ENCODE results near the gene CNOT6L. TPM values are rescaled to one million over a fixed set of nuclear protein-coding genes. Genes with fewer than 3 reads are reported as not detected.

CNOT6L gene
- total and polyA plus RNA-seq, 4 donors = 4.4 to 17.7 (median 10.5) TPM

DNA sequence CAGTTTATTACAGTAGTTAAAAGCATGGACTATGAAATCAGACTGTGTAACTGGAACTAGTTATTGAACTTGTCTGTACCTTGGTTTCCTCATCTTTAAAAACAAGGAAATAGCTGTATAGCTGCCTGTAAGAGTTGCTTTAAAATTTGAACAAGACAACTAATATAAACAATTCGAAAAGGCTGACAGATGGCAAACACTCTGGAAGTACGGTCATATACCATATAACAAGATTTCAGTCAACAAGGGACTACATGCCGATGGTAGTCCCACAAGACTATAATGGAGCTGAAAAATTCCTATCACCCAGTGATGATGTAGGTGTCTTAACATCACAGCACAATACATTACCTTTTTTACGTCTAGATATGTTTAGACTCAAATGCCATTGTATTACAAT, 78.7 kb downstream of the CNOT6L start:
- Histone ChIP-seq H3K4me1 (ENCODE audit: control insufficient read depth in 4 of 4, insufficient read depth in 4 of 4, low read length in 3 of 4) (peaks cover 0 to 13% (median 9%) of the 10 kb centered on the region in 4 donors), H3K9ac (ENCODE audit: low read depth in 1 of 2, low read length in 2 of 2) (no peak overlapping the region), H3K9me3 (ENCODE audit: control insufficient read depth in 4 of 4, low read length in 3 of 4) (no peaks in the 10 kb centered on the region), H3K27me3 (ENCODE audit: control insufficient read depth in 4 of 4, insufficient read depth in 4 of 4, low read length in 3 of 4) (no peaks in the 10 kb centered on the region), H3K36me3 (ENCODE audit: control insufficient read depth in 4 of 4, insufficient read depth in 3 of 4, low read depth in 1 of 4, low read length in 3 of 4) (peaks cover 2 to 18% (median 7%) of the 10 kb centered on the region in 4 donors), H3K4me3 (ENCODE audit: low read depth in 1 of 3, low read length in 3 of 3) (no peak overlapping the region), H3K27ac (ENCODE audit: low read depth in 1 of 2, low read length in 2 of 2) (no peak overlapping the region)
- DNase-seq (ENCODE audit: low spot score) = no peak
- TF ChIP-seq SP1 (IDR thresholded peaks at IDR 0.05) = no peak
- TF ChIP-seq, protein P1, sequence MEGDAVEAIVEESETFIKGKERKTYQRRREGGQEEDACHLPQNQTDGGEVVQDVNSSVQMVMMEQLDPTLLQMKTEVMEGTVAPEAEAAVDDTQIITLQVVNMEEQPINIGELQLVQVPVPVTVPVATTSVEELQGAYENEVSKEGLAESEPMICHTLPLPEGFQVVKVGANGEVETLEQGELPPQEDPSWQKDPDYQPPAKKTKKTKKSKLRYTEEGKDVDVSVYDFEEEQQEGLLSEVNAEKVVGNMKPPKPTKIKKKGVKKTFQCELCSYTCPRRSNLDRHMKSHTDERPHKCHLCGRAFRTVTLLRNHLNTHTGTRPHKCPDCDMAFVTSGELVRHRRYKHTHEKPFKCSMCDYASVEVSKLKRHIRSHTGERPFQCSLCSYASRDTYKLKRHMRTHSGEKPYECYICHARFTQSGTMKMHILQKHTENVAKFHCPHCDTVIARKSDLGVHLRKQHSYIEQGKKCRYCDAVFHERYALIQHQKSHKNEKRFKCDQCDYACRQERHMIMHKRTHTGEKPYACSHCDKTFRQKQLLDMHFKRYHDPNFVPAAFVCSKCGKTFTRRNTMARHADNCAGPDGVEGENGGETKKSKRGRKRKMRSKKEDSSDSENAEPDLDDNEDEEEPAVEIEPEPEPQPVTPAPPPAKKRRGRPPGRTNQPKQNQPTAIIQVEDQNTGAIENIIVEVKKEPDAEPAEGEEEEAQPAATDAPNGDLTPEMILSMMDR (IDR thresholded peaks at IDR 0.05; ENCODE audit: low read depth, low read length, missing input control) = no peak
- TF ChIP-seq GABPA (IDR thresholded peaks at IDR 0.05 in 1 of 2, conservative IDR thresholded peaks at IDR 0.05 in 1 of 2) = no peak
- no peak for TF ChIP-seq RAD21 (IDR thresholded peaks at IDR 0.05)
- TF ChIP-seq, protein P2, sequence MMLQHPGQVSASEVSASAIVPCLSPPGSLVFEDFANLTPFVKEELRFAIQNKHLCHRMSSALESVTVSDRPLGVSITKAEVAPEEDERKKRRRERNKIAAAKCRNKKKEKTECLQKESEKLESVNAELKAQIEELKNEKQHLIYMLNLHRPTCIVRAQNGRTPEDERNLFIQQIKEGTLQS (IDR thresholded peaks at IDR 0.05) = no peak
- no peak for TF ChIP-seq EGR1 (IDR thresholded peaks at IDR 0.05; ENCODE audit: low read depth in 2 of 2)
- TF ChIP-seq, protein P3, sequence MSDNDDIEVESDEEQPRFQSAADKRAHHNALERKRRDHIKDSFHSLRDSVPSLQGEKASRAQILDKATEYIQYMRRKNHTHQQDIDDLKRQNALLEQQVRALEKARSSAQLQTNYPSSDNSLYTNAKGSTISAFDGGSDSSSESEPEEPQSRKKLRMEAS (IDR thresholded peaks at IDR 0.05) = no peak
- TF ChIP-seq, protein P4, sequence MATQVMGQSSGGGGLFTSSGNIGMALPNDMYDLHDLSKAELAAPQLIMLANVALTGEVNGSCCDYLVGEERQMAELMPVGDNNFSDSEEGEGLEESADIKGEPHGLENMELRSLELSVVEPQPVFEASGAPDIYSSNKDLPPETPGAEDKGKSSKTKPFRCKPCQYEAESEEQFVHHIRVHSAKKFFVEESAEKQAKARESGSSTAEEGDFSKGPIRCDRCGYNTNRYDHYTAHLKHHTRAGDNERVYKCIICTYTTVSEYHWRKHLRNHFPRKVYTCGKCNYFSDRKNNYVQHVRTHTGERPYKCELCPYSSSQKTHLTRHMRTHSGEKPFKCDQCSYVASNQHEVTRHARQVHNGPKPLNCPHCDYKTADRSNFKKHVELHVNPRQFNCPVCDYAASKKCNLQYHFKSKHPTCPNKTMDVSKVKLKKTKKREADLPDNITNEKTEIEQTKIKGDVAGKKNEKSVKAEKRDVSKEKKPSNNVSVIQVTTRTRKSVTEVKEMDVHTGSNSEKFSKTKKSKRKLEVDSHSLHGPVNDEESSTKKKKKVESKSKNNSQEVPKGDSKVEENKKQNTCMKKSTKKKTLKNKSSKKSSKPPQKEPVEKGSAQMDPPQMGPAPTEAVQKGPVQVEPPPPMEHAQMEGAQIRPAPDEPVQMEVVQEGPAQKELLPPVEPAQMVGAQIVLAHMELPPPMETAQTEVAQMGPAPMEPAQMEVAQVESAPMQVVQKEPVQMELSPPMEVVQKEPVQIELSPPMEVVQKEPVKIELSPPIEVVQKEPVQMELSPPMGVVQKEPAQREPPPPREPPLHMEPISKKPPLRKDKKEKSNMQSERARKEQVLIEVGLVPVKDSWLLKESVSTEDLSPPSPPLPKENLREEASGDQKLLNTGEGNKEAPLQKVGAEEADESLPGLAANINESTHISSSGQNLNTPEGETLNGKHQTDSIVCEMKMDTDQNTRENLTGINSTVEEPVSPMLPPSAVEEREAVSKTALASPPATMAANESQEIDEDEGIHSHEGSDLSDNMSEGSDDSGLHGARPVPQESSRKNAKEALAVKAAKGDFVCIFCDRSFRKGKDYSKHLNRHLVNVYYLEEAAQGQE (IDR thresholded peaks at IDR 0.05) = no peak
- TF ChIP-seq FOXA1 (IDR thresholded peaks at IDR 0.05) = no peak
- no peak for TF ChIP-seq NR2F2 (IDR thresholded peaks at IDR 0.05)
- no peak for TF ChIP-seq RXRA (IDR thresholded peaks at IDR 0.05)
- no peak for TF ChIP-seq YY1 (IDR thresholded peaks at IDR 0.05)
- no peak for TF ChIP-seq HNF4G (IDR thresholded peaks at IDR 0.05)
- TF ChIP-seq HNF4A (conservative IDR thresholded peaks at IDR 0.05) = no peak
- TF ChIP-seq FOXA2 (IDR thresholded peaks at IDR 0.05) = no peak
- TF ChIP-seq TAF1 (conservative IDR thresholded peaks at IDR 0.05) = no peak
- TF ChIP-seq JUND (IDR thresholded peaks at IDR 0.05) = no peak
- TF ChIP-seq, protein P5, sequence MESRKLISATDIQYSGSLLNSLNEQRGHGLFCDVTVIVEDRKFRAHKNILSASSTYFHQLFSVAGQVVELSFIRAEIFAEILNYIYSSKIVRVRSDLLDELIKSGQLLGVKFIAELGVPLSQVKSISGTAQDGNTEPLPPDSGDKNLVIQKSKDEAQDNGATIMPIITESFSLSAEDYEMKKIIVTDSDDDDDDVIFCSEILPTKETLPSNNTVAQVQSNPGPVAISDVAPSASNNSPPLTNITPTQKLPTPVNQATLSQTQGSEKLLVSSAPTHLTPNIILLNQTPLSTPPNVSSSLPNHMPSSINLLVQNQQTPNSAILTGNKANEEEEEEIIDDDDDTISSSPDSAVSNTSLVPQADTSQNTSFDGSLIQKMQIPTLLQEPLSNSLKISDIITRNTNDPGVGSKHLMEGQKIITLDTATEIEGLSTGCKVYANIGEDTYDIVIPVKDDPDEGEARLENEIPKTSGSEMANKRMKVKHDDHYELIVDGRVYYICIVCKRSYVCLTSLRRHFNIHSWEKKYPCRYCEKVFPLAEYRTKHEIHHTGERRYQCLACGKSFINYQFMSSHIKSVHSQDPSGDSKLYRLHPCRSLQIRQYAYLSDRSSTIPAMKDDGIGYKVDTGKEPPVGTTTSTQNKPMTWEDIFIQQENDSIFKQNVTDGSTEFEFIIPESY (IDR thresholded peaks at IDR 0.05) = no peak
- 94% methylated on average over 4 of the region's 4 CpGs for WGBS

Measured in liver (tissue), 9 donors.